ENCODE data around the gene CASP4.

- no peak for TF ChIP-seq POLR2A (IDR thresholded peaks at IDR 0.05; ENCODE audit: borderline replicate concordance, extremely low read depth, insufficient read depth, insufficient read length)
- no peak for TF ChIP-seq JUND (IDR thresholded peaks at IDR 0.05)
- TF ChIP-seq CTCF (IDR thresholded peaks at IDR 0.05 in 2 of 3, conservative IDR thresholded peaks at IDR 0.05 in 1 of 3; ENCODE audit: borderline replicate concordance in 1 of 3, insufficient read depth in 1 of 3, low read depth in 2 of 3, low read length in 2 of 3): no peak
- no peak for TF ChIP-seq SIN3A (IDR thresholded peaks at IDR 0.05; ENCODE audit: low read depth)
- no peak for TF ChIP-seq REST (IDR thresholded peaks at IDR 0.05; ENCODE audit: low read depth)
- no peak for TF ChIP-seq MAX (IDR thresholded peaks at IDR 0.05)
- no peak for TF ChIP-seq SP1 (IDR thresholded peaks at IDR 0.05; ENCODE audit: low read depth)
- TF ChIP-seq ZBTB33 (IDR thresholded peaks at IDR 0.05; ENCODE audit: extremely low read depth, insufficient replicate concordance, low read length): no peak
- TF ChIP-seq POLR2AphosphoS5 (IDR thresholded peaks at IDR 0.05; ENCODE audit: low read depth, low read length): no peak
- no peak for TF ChIP-seq RAD21 (IDR thresholded peaks at IDR 0.05; ENCODE audit: low read depth)
- no peak for TF ChIP-seq YY1 (IDR thresholded peaks at IDR 0.05; ENCODE audit: extremely low read depth, insufficient replicate concordance, low read depth, low read length)
- no peak for TF ChIP-seq ZFX (IDR thresholded peaks at IDR 0.05)
- no peak for TF ChIP-seq ELF1 (IDR thresholded peaks at IDR 0.05; ENCODE audit: borderline replicate concordance, low read depth)
Measured at GRCh38 chr11:104999721-105000120, 31.3 kb upstream of the CASP4 start.
